Airway epithelial cell (primary cell): ENCODE data around the gene ADAM21. TPM values are rescaled to one million over a fixed set of nuclear protein-coding genes. Genes with fewer than 3 reads are reported as not detected.

Experiments
- total RNA-seq: library from RNA; depleted of rRNA; stranded (reverse); fragments of >200 nt; gene quantifications from 2 replicates; pipeline ENCODE4 v1.2.3, GENCODE V29; 2015

The ADAM21 gene
- total RNA-seq: 0.14 and 1.2 TPM in 2 replicates

GRCh38 chr14:70451874-70452273, at the start of gene ADAM21:
TSS of gene ADAM21 (plus strand) at chr14:70452174. CDS start at chr14:70457500, 5,326 bp downstream.

GRCh38 chr14:70416725-70417349, 35.1 kb upstream of the ADAM21 start, which contains the start of gene SYNJ2BP:
TSS of gene SYNJ2BP (minus strand) at chr14:70417090. CDS start at chr14:70416963, 127 bp downstream.

Other genes with a start within 250 kb of the ADAM21 start
- 46.3 and 55.1 TPM in 2 replicates for gene COX16, start 92.5 kb upstream of the ADAM21 start, total RNA-seq
- 7.5 and 8.4 TPM in 2 replicates for gene SYNJ2BP, start 35.1 kb upstream of the ADAM21 start, total RNA-seq
- gene ADAM20, start 82.8 kb downstream of the ADAM21 start, total RNA-seq: not detected in 2 replicates
- gene MED6, start 148.5 kb downstream of the ADAM21 start, total RNA-seq: 20.6 and 25.6 TPM in 2 replicates
- gene TTC9, start 189.7 kb downstream of the ADAM21 start, total RNA-seq: 14.1 and 16.3 TPM in 2 replicates